GM12878 (cell line): ENCODE results near the gene ZNF264. TPM values are rescaled to one million over a fixed set of nuclear protein-coding genes. Genes with fewer than 3 reads are reported as not detected.

Source experiments
- ATAC-seq: fragments of 200-7000 bp; cut with Tn5 transposase; 3 replicates; pipeline ENCODE4 v1.9.1; 2020; ENCODE audit warnings: mild to moderate bottlenecking, moderate library complexity
- BruUV-seq: library from RNA; stranded (reverse); fragments of 400-500 nt; replicated peaks from 2 replicates; lab custom pipeline; 2021; lab: Mats Ljungman, UMichigan
- CTCF ChIA-PET: fragments of 300-600 bp; sonication (Branson Sonifier 250); formaldehyde crosslinking; extraction: SDS; loops from one replicate; lab custom pipeline; 2021; ENCODE audit warnings: inconsistent platforms; lab: Yijun Ruan, JAX
- POLR2A ChIA-PET: fragments of 350-600 bp; formaldehyde crosslinking; extraction: SDS; loops from one replicate; lab custom pipeline; 2021; ENCODE audit warnings: inconsistent platforms; lab: Charles Lee
- RAD21 ChIA-PET: fragments of 300-600 bp; sonication (Branson Sonifier 250); formaldehyde crosslinking; loops from one replicate; lab custom pipeline; 2023; ENCODE audit warnings: antibody characterized with exemption; ENCODE audit not compliant: unreplicated experiment; lab: Charles Lee
- SMC1A ChIA-PET: fragments of 300-600 bp; sonication (Branson Sonifier 250); formaldehyde crosslinking; loops from one replicate; lab custom pipeline; 2023; ENCODE audit not compliant: unreplicated experiment, uncharacterized antibody; lab: Charles Lee
- DNase-seq: peaks from one replicate; pipeline ENCODE4 v3.0.0-alpha.2; 2011; ENCODE audit warnings: low read depth, low spot score
- FAIRE-seq: peaks from 3 replicates; lab custom pipeline; 2011; peaks lifted over from hg19 to GRCh38; lab: Jason Lieb, UNC
- H2AFZ ChIP-seq: 2 replicates; pipeline ENCODE4 v1.6.0; 2011; ENCODE audit warnings: low read depth, low read length, control low read depth; ENCODE audit not compliant: control insufficient read depth
- H3K27ac ChIP-seq: 2 replicates; pipeline ENCODE4 v1.5.1; 2011; ENCODE audit warnings: control low read depth; ENCODE audit not compliant: control insufficient read depth, insufficient read depth
- H3K27me3 ChIP-seq, 2 experiments: replicated peaks in 1 of 2; 2 replicates each; pipeline versions ENCODE4 v1.6.0 to v1.6.1; 2011; ENCODE audit warnings: low read length in 1 of 2; ENCODE audit not compliant: control insufficient read depth in 2 of 2, insufficient read depth in 2 of 2
- H3K36me3 ChIP-seq, 2 experiments: 2 replicates each; pipeline ENCODE4 v1.5.1; 2011; ENCODE audit warnings: low read length in 1 of 2; ENCODE audit not compliant: control insufficient read depth in 2 of 2, insufficient read depth in 2 of 2
- H3K4me1 ChIP-seq: 2 replicates; pipeline ENCODE4 v1.6.1; 2011; ENCODE audit warnings: mild to moderate bottlenecking, low read length, moderate library complexity, mixed read lengths; ENCODE audit not compliant: control insufficient read depth, insufficient read depth
- H3K4me2 ChIP-seq: 2 replicates; pipeline ENCODE4 v1.6.0; 2011; ENCODE audit warnings: control low read depth; ENCODE audit not compliant: control insufficient read depth, insufficient read depth
- H3K4me3 ChIP-seq: fragments of 200-600 bp; sonication (generic); 2 replicates; pipeline ENCODE4 v1.5.1; 2016
- H3K79me2 ChIP-seq: 2 replicates; pipeline ENCODE4 v1.6.0; 2011; ENCODE audit warnings: low read length; ENCODE audit not compliant: control insufficient read depth, insufficient read depth
- H3K9ac ChIP-seq: 2 replicates; pipeline ENCODE4 v1.8.0; 2011; ENCODE audit warnings: low read length, control low read depth, mixed read lengths; ENCODE audit not compliant: control insufficient read depth, insufficient read depth
- H3K9me3 ChIP-seq: replicated peaks from 3 replicates; pipeline ENCODE4 v1.5.1; 2011; ENCODE audit warnings: mild to moderate bottlenecking, low read length; ENCODE audit not compliant: control insufficient read depth, insufficient read depth
- H4K20me1 ChIP-seq: 2 replicates; pipeline ENCODE4 v1.6.0; 2011; ENCODE audit not compliant: control insufficient read depth, insufficient read depth
- BCL11A ChIP-seq: IDR thresholded peaks from 2 replicates; pipeline ENCODE4 v1.6.1; 2011; ENCODE audit warnings: low read depth, low read length
- IRF3 ChIP-seq: fragments of 450-650 bp; IDR thresholded peaks from 2 replicates; pipeline ENCODE4 v1.6.1; 2014; ENCODE audit warnings: mild to moderate bottlenecking
- JUNB ChIP-seq: IDR thresholded peaks from 2 replicates; pipeline ENCODE4 v1.6.1; 2016; ENCODE audit warnings: antibody characterized with exemption, mild to moderate bottlenecking
- MLLT1 ChIP-seq: fragments of 450-650 bp; IDR thresholded peaks from 2 replicates; pipeline ENCODE4 v1.6.1; 2016; ENCODE audit warnings: mild to moderate bottlenecking
- NFXL1 ChIP-seq: fragments of 450-650 bp; IDR thresholded peaks from 2 replicates; pipeline ENCODE4 v1.6.1; 2017; ENCODE audit warnings: antibody characterized with exemption, mild to moderate bottlenecking, borderline replicate concordance
- NR2C2 ChIP-seq: IDR thresholded peaks from 2 replicates; pipeline ENCODE4 v1.6.1; 2011; ENCODE audit warnings: borderline replicate concordance, low read depth; ENCODE audit not compliant: control insufficient read depth, insufficient read length
- RAD51 ChIP-seq: fragments of 450-650 bp; IDR thresholded peaks from 2 replicates; pipeline ENCODE4 v1.6.1; 2016; ENCODE audit warnings: moderate library complexity, mild to moderate bottlenecking, inconsistent platforms
- RFX5 ChIP-seq: IDR thresholded peaks from 2 replicates; pipeline ENCODE4 v1.6.1; 2011; ENCODE audit warnings: low read depth, low read length, improper control_type of control experiment
- RUNX3 ChIP-seq: IDR thresholded peaks from 2 replicates; pipeline ENCODE4 v1.6.1; 2012; ENCODE audit warnings: low read length, inconsistent platforms
- SIN3A ChIP-seq: IDR thresholded peaks from 2 replicates; pipeline ENCODE4 v1.6.1; 2012; ENCODE audit warnings: low read depth, low read length, improper control_type of control experiment
- SMAD5 ChIP-seq: IDR thresholded peaks from 2 replicates; pipeline ENCODE4 v1.6.1; 2016; ENCODE audit warnings: antibody characterized with exemption, low read depth
- SMARCA5 ChIP-seq: fragments of 450-650 bp; IDR thresholded peaks from 2 replicates; pipeline ENCODE4 v1.6.1; 2017; ENCODE audit warnings: mild to moderate bottlenecking
- SPI1 ChIP-seq: IDR thresholded peaks from 2 replicates; pipeline ENCODE4 v1.6.1; 2011; ENCODE audit warnings: low read depth, mild to moderate bottlenecking, low read length, moderate library complexity, borderline replicate concordance; ENCODE audit not compliant: insufficient read depth
- TAF1 ChIP-seq: IDR thresholded peaks from 2 replicates; pipeline ENCODE4 v1.6.1; 2011; ENCODE audit warnings: mild to moderate bottlenecking, low read depth, low read length, borderline replicate concordance
- TBL1XR1 ChIP-seq: IDR thresholded peaks from 2 replicates; pipeline ENCODE4 v1.6.1; 2012; ENCODE audit warnings: low read depth, low read length, improper control_type of control experiment
- YY1 ChIP-seq: IDR thresholded peaks from 2 replicates; pipeline ENCODE4 v1.6.1; 2011; ENCODE audit warnings: low read depth, mild to moderate bottlenecking, low read length
- ZNF687 ChIP-seq: fragments of 450-650 bp; IDR thresholded peaks from 2 replicates; pipeline ENCODE4 v1.6.1; 2017; ENCODE audit warnings: mild to moderate bottlenecking, moderate library complexity
- WGBS: methylation state at CpG from one replicate; pipeline ENCODE4 v1.1.6; 2016; ENCODE audit warnings: low lambda C conversion rate; ENCODE audit not compliant: insufficient replicate concordance, insufficient coverage; ENCODE audit errors: missing lambda C conversion rate; 5-methylcytosine and 5-hydroxymethylcytosine counted together
- in situ Hi-C: fragments of 300-500 bp; cut with MboI; formaldehyde crosslinking; loops from 9 replicates; pipeline ENCODE4 v1.14.3; 2018; ENCODE audit warnings: mixed read lengths
- intact Hi-C: fragments of 100-400 bp; cut with micrococcal nuclease; formaldehyde crosslinking; loops from one replicate; pipeline ENCODE4 v1.14.2; 2022; ENCODE audit not compliant: unreplicated experiment
- polyA plus RNA-seq, 11 experiments: library from polyadenylated mRNA; depleted of rRNA in 4 of 11; unstranded in 6 of 11; stranded (reverse) in 5 of 11; fragments of >200 nt; fragmentation: Nextera tagmentation in 4 of 11; fragmentation: Illumina TruSeq in 1 of 11; extraction: Ambion mirVana in 4 of 11; extraction: Trizol in 1 of 11; gene quantifications; 1 replicate in 1 of 11; 2 replicates in 10 of 11; pipeline versions ENCODE4 v1.2.1 to v1.2.3, GENCODE V29; 2011 to 2016; ENCODE audit warnings: inconsistent platforms in 2 of 11, missing spikeins in 2 of 11, low read depth in 1 of 11
- total RNA-seq, 4 experiments: library from RNA; depleted of rRNA in 3 of 4; stranded (reverse); fragments of >200 nt in 3 of 4; fragmentation: Illumina TruSeq in 1 of 4; extraction: Trizol in 1 of 4; gene quantifications; 2 replicates each; pipeline versions ENCODE4 v1.2.1 to v1.2.3, GENCODE V29; 2013 to 2021

The ZNF264 gene
- total and polyA plus RNA-seq, 10 of the 15 experiments (the other 5 are each of a cell fraction or from before 2014, with no cell fraction given), result 0.76 to 22.9 (median 9.4) TPM

GRCh38 chr19:57152921-57153320 is 38.4 kb upstream of the ZNF264 start:
- Histone ChIP-seq H3K79me2 (no peaks in the 10 kb centered on the region), H2AFZ (no peak overlapping the region), H3K9ac (no peak overlapping the region), H4K20me1 (no peaks in the 10 kb centered on the region), H3K9me3 (no peaks in the 10 kb centered on the region; the same call in 2 of the 3 replicates), H3K4me3 (no peak overlapping the region), H3K27ac (no peak overlapping the region), H3K36me3 (no peaks in the 10 kb centered on the region), H3K27me3 (no peaks in the 10 kb centered on the region), H3K4me2 (no peak overlapping the region), H3K4me1 (no peaks in the 10 kb centered on the region)
- BruUV-seq, result no TSS peak
- intact Hi-C loops (no loop called here), in situ Hi-C loops (no loop called here)
- TF ChIP-seq RAD51, result no peak
- TF ChIP-seq JUNB, result no peak
- no peak for TF ChIP-seq IRF3
- TF ChIP-seq NR2C2, result no peak
- TF ChIP-seq SPI1, result no peak
- no peak for TF ChIP-seq RUNX3
- no peak for TF ChIP-seq BCL11A
- no peak for TF ChIP-seq RFX5
- no peak for TF ChIP-seq TAF1
- no peak for TF ChIP-seq YY1
- no peak for TF ChIP-seq NFXL1
- TF ChIP-seq SMARCA5, result no peak
- TF ChIP-seq ZNF687, result no peak
- TF ChIP-seq SMAD5, result no peak
- no peak for TF ChIP-seq SIN3A
- no peak for TF ChIP-seq TBL1XR1
- no peak for TF ChIP-seq MLLT1
- 77% methylated on average over 5 of the region's 5 CpGs for WGBS
- ATAC-seq (no peak), FAIRE-seq (no peak), DNase-seq (no peak)
- ChIA-PET CTCF (no interaction called here), RAD21 (no interaction called here), POLR2A (no interaction called here), SMC1A (no interaction called here)
